Fibroblast of the conjunctiva (primary cell): ENCODE measurements around the gene ATP5PF.
"Not testable (repeated sequence)": the region's sequence is repeated elsewhere in the genome, so short reads cannot be mapped to it uniquely, and the experiment has no call there.

Source experiments
- DNase-seq: peaks from one replicate; pipeline ENCODE4 v3.0.0-alpha.2; 2010; ENCODE audit warnings: low read depth

Gene ATP5PF

GRCh38 chr21:25734904-25735645, at the start of gene ATP5PF, which contains the start of gene GABPA:
Gene ATP5PF (minus strand): TSS chr21:25734904. CDS start chr21:25729794, 5,110 bp downstream.
Gene GABPA (plus strand): TSS chr21:25734972. CDS start chr21:25741599, 6,627 bp downstream.
- peak; percentile 99 for DNase-seq

- DNase-seq, result not testable (repeated sequence)
Measured at GRCh38 chr21:25778126-25778875, 43.6 kb upstream of the ATP5PF start.

- no peak for DNase-seq
Measured at GRCh38 chr21:25776440-25776839, 41.7 kb upstream of the ATP5PF start.

- peak; percentile 2 for DNase-seq
Measured at GRCh38 chr21:25772686-25773085, 38.0 kb upstream of the ATP5PF start.

GRCh38 chr21:25767921-25768320, 33.2 kb upstream of the ATP5PF start:
- DNase-seq, result no peak

GRCh38 chr21:25764065-25764464, 29.4 kb upstream of the ATP5PF start:
- DNase-seq, result no peak

GRCh38 chr21:25760677-25761076, 26.0 kb upstream of the ATP5PF start:
- no peak for DNase-seq

- no peak for DNase-seq
Measured at GRCh38 chr21:25760061-25760460, 25.4 kb upstream of the ATP5PF start.

- DNase-seq, result no peak
Measured at GRCh38 chr21:25759573-25759972, 24.9 kb upstream of the ATP5PF start.

GRCh38 chr21:25757531-25757930, 22.8 kb upstream of the ATP5PF start:
- no peak for DNase-seq

- DNase-seq, result no peak
Measured at GRCh38 chr21:25756190-25756932, 21.7 kb upstream of the ATP5PF start.

- DNase-seq, result no peak
Measured at GRCh38 chr21:25752416-25752815, 17.7 kb upstream of the ATP5PF start.

- no peak for DNase-seq
Measured at GRCh38 chr21:25750085-25750484, 15.4 kb upstream of the ATP5PF start.

GRCh38 chr21:25744854-25745253, 10.2 kb upstream of the ATP5PF start:
- no peak for DNase-seq

- no peak for DNase-seq
Measured at GRCh38 chr21:25742900-25743299, 8.2 kb upstream of the ATP5PF start.

- no peak for DNase-seq
Measured at GRCh38 chr21:25737421-25737820, 2.7 kb upstream of the ATP5PF start.

GRCh38 chr21:25735646-25736597, 1.2 kb upstream of the ATP5PF start:
- DNase-seq, result peak; percentile 58

- no peak for DNase-seq
Measured at GRCh38 chr21:25734654-25734903, 125 bp downstream of the ATP5PF start.

GRCh38 chr21:25733859-25734653, 648 bp downstream of the ATP5PF start:
- no peak for DNase-seq

GRCh38 chr21:25732091-25732760, 2.5 kb downstream of the ATP5PF start:
- no peak for DNase-seq
